NCI-H146 treated with DMSO at 0.1 percent for 48 hours (cell line): ENCODE measurements around the gene PRAMEF18.
"Not testable (repeated sequence)": the region's sequence is repeated elsewhere in the genome, so short reads cannot be mapped to it uniquely, and the experiment has no call there.

Experiments
- DNase-seq: peaks from one replicate; lab custom pipeline; 2025; ENCODE audit not compliant: unreplicated experiment; lab: John Stamatoyannopoulos, UW

Gene PRAMEF18

DNA sequence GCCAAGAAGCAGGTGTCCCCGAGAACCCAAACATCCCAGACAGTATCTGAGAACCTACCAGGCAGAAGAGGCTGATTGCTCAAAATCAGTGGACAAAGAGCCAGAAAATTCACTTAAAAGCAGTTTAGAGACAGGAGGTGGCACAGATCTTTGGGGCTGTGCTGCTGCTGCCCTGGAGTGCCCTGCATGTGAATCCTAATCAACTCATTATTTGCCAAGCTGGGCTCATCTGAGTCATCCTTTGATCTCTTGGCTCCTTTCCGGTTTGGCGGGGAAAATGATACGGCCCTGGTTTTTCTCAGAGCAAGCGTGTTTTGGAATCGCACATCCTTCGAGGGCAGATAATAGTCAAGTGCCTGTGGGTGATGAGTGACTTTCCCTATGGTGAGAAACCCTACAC lies 9.3 kb downstream of the PRAMEF18 start:
- not testable (repeated sequence) for DNase-seq

- not testable (repeated sequence) for DNase-seq
Observed at GRCh38 chr1:13208712-13209111, 17.2 kb downstream of the PRAMEF18 start.

DNA sequence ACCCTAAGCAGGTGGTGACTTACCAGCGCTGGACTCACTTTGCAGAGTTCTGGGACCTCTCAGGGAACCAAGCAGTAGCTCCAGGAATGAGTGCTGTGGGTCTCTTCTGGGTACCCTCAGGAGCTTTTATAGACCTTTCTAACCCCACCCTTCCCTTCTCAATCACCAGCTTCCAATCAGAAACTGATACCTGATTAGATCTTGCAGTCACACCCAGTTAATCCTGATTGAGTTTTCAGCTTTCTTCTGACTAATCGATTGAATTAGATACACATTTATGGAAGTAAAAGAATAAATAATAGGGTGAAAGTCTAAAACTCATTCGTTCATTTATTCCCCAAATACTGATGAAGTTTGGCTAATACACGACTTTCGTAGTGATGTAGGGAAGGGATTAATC lies 24.6 kb downstream of the PRAMEF18 start, which contains the start of gene PRAMEF13:
Gene PRAMEF13, minus strand, starts transcription at position 101 of the 400 bp plus-strand sequence. CDS start 1,820 bp downstream, outside the sequence.
- not testable (repeated sequence) for DNase-seq
